HCT116 (cell line): ENCODE results near the gene MZT2A.
"Not testable (repeated sequence)": the region's sequence is repeated elsewhere in the genome, so short reads cannot be mapped to it uniquely, and the experiment has no call there.

Experiments used
- POLR2A ChIP-seq: IDR thresholded peaks from 2 replicates; pipeline ENCODE4 v1.7.0; 2011; ENCODE audit warnings: borderline replicate concordance; ENCODE audit not compliant: insufficient read depth, insufficient read length; ENCODE audit errors: extremely low read depth
- SIN3A ChIP-seq: IDR thresholded peaks from 2 replicates; pipeline ENCODE4 v1.6.1; 2012; ENCODE audit warnings: low read depth
- TF ChIP-seq, protein P1 (sequence below), 3 experiments: fragments of 200-600 bp in 1 of 3; sonication (generic) in 1 of 3; IDR thresholded peaks in 2 of 3; conservative IDR thresholded peaks in 1 of 3; 2 replicates each; pipeline ENCODE4 v1.5.1; 2012 to 2017; ENCODE audit warnings: low read depth in 2 of 3, low read length in 2 of 3, antibody characterized with exemption in 1 of 3, borderline replicate concordance in 1 of 3, control low read depth in 1 of 3, mild to moderate bottlenecking in 1 of 3, mixed read lengths in 1 of 3, mixed run types in 1 of 3, moderate library complexity in 1 of 3; ENCODE audit not compliant: insufficient read depth in 1 of 3

- TF ChIP-seq, protein P1, sequence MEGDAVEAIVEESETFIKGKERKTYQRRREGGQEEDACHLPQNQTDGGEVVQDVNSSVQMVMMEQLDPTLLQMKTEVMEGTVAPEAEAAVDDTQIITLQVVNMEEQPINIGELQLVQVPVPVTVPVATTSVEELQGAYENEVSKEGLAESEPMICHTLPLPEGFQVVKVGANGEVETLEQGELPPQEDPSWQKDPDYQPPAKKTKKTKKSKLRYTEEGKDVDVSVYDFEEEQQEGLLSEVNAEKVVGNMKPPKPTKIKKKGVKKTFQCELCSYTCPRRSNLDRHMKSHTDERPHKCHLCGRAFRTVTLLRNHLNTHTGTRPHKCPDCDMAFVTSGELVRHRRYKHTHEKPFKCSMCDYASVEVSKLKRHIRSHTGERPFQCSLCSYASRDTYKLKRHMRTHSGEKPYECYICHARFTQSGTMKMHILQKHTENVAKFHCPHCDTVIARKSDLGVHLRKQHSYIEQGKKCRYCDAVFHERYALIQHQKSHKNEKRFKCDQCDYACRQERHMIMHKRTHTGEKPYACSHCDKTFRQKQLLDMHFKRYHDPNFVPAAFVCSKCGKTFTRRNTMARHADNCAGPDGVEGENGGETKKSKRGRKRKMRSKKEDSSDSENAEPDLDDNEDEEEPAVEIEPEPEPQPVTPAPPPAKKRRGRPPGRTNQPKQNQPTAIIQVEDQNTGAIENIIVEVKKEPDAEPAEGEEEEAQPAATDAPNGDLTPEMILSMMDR (IDR thresholded peaks at IDR 0.05 in 2 of 3, conservative IDR thresholded peaks at IDR 0.05 in 1 of 3; ENCODE audit: borderline replicate concordance in 1 of 3, insufficient read depth in 1 of 3, low read depth in 2 of 3, low read length in 2 of 3): not testable (repeated sequence)
- TF ChIP-seq SIN3A, POLR2A: not testable (repeated sequence)
Observed at GRCh38 chr2:131491469-131491836, 744 bp downstream of the MZT2A start.
